Activated CD4-positive, alpha-beta T cell treated with anti-CD3 and anti-CD28 coated beads, Interleukin-10, Interleukin-2, amounts not matched to agents 100 ng/mL and 50 ng/mL, durations not matched to agents 16 hours and 8 hours (primary cell): ENCODE data around the gene MT1A.

Source experiments
- DNase-seq: peaks from one replicate; pipeline ENCODE4 v3.0.0-alpha.2; 2020

The MT1A gene

DNA sequence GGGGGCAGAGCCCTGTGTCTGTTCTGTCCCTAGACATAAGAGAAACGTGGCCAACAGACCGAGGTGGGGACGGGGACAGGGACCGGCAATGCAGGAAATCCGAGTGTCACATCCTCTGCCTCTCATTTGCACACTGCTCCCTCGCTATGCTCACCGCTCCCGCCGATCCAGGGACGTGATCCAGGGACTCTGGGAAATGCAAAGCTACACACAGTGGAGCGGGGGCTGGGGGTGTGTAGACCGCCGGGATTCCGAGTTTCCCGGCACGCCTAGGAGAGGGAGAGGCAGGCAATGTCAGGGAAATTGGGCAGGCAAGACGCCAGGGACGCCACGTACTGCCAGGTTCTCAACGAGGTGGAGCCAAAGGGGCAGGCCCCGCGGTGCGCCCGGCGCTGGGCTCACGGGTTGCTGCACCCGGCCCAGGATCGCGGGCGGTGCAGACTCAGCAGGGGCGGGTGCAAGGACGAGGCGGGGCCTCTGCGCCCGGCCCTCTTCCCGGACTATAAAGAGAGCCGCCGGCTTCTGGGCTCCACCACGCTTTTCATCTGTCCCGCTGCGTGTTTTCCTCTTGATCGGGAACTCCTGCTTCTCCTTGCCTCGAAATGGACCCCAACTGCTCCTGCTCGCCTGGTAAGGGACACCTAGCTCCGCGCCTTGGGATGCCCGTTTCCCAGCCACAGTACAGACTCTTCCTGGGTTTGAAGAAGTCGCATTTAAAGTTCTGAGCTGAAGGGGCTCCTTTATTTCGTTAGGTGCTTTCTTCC is 43.7 kb downstream of the MT1A start, which contains the start of gene MT1X:
Gene MT1X (plus strand): TSS at position 532 of the 764 bp plus-strand sequence. CDS start 71 bp downstream, at position 603.
- peak; percentile 93 for DNase-seq

- peak; percentile 19 for DNase-seq
These were observed 44.4 kb downstream of the MT1A start for GRCh38 chr16:56682703-56683397.

GRCh38 chr16:56683424-56684172 is 45.1 kb downstream of the MT1A start:
- no peak for DNase-seq

DNA sequence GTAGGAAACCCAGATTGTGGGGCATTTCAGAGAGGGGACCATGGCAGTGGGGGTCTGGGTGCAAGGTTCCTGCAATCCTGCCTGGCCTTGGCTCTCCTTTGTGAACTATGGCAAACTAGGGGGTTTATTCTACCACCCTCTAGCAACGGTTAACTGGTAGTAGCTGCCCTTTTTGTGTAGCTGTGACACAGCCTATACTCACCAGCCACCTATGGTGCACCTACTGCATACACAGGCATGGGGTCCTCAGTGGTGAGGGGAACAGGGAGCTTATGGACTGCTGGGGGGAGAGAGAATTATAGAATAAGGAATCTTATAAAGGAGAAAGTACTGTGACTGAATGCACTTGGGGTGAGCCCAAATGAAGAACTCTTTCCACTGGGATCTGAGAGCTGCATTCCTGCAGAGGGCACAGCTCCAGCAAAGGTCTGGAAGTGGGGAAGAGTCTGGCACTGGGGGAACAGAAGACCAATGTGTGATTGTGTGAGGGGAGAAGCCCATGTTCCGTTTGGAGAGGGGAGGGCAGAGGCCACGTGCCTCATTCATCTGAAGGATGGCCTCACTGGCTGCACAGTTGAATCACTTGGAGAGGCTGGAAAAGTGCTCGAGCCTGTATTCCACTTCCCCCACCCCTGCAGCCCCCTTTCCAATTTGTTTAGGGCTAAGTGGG is 45.9 kb downstream of the MT1A start:
- no peak for DNase-seq

DNA sequence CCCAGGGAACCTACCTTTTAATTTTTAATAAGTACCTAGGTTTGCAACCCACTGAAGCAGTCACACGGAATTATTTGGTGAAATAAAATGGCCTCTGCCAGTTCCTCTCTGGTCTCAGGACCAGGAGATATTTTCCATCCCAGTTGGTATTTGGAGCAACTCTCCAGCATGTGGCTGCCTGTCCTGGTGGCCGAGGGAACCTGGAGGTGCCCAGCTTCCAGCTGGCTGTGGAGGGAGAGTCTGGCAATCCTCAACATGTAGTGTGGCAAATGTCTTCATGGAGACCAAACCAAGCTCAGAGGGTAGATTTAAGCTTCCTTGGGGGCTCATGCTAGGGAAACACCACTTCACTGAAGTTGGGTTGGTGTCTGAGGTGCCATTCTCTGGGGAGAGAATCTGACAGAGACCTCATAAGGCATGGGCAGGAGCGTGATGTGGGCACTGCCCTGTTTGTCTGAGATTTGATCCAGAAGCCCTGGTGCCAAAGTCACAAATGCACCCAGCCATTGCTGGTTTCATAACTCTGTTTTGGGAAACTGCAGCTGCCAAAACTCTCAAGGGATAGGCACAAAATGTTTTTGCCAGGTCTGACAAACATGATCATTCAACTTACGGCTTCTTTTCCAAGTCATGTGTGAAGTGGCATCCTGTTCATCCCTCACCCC is 46.6 kb downstream of the MT1A start:
- DNase-seq, result no peak

GRCh38 chr16:56686758-56687157 is 48.3 kb downstream of the MT1A start:
- no peak for DNase-seq

GRCh38 chr16:56688762-56689161 is 50.3 kb downstream of the MT1A start:
- DNase-seq, result no peak

DNA sequence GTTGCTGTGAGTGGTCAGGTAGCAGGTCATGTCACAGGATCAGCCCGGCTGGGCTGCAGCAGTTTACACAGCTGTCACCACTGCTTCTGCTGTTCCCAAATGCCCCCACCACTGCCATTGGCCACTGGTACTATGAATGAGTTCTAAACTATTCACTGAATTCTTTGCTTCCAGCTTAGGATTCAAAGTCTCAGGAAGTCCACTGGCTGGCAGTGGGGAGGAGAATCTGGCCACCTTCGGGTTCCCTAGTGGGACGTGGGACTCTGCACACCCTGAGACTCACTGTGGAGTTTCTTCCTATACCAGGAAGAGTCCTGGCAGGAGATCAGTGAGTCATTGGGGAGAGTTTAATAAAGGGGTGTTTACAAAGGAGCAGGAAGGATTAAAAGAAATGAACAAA is 50.7 kb downstream of the MT1A start:
- DNase-seq, result no peak
